HK-2 (cell line): Measurements from ENCODE around the gene AQP5.

Source experiments
- DNase-seq: peaks from one replicate; pipeline ENCODE4 v3.0.0-alpha.2; 2018; ENCODE audit not compliant: unreplicated experiment

The AQP5 gene

DNA sequence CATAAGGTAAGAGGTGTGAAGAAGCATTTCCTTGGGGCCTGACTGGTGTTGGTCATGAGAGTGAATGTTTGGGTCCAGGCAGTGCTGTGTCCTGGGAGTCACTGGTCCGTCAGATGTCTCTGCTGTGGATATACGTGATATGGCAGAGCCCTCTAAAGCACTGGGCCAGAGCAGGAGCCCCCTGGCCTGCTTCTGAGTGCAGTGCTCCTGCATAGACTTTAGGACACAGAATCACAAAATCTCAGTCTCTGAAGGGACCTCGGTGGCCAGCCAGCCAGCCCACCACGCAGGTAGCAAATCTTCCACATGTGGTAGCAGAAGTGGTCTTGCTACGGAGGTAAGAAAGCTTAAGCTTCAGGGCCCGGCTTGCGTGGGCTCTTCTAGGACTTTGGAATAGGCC lies 29.6 kb upstream of the AQP5 start:
- no peak for DNase-seq

DNA sequence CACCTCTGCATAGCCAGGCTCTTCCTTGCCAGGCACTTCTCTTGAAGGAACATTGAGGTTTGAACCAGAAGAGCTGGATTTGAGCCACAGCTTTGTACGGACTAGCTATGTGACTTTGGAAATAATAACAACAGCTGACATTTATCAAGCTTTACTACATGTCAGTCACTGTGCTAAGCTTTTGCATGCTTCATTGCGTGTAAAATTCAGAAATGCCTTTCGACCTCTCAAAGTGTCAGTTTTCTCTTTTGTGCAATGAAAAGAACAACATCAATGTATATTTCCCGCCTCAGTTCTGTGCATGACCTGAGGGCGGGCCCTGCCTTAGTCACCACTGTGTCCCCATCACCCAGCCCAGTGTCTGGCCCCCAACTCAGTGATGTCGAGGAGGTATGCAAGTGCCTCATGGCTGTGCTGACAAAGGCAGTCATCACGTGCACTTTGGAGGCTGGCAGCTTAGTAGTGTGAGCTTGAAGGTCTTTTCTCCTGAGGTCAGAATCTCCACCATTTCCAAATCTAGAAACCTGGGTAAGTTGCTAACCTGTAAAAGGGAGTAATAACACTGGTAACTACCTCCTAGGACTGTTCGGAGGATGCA lies 29.0 kb upstream of the AQP5 start:
- DNase-seq: no peak

GRCh38 chr12:49933796-49934195 lies 27.9 kb upstream of the AQP5 start:
- DNase-seq: no peak

DNA sequence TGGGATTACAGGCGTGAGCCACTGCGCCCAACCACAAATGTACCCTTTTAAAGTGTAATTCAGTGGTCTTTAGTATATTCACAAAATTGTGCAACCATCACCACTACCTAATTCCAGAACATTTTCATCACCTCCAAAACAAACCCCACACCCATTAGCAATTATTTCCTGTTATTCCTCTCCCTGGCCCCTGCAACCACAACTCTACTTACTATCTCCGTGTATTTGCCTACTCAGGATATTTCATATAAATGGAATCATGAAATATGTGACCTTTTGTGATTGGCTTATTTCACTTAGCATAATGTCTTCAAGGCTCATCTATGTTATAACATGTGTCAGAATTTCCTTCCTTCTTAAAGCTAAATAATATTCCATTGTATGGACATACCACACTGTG lies 27.2 kb upstream of the AQP5 start:
- DNase-seq: no peak

DNA sequence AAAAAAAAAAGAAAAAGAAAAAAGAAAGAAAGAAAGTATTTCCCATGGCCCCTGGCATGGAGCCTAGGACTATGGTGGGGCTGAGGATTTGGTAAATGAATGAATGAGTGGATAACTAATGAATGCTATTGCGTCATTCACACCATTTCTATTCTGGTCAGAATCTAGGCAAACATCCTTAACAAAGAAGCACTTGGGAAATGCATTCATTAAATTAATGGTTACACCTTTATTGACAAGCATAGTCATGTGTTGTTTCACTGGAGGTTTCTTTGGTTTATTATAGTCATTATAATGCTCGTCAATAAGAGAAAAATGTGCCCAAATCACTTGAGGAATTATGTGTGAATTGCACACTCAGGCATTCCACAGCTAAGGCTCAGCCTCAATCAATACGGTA lies 24.7 kb upstream of the AQP5 start:
- DNase-seq: no peak

GRCh38 chr12:49937639-49938300 lies 23.9 kb upstream of the AQP5 start:
- DNase-seq: no peak

DNA sequence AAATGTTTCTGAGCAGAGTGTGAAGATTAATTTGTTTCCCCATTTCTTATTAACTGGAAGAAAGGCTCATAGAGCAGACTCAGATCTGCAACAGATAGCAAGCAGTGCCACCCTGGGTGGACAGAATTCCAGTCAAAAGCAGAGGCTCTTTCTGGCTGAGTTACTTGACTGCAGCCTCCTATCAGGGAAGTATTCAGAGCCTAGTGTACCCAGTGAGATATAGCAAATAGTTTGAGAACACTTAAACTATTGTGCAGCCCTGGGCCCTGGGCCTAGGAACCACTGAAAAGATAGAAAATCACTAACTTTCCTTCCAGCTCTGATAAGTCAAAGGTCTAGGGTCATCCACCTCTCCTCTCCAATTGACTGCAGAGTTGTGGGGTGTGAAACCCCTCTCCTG lies 22.4 kb upstream of the AQP5 start:
- DNase-seq: no peak

- no peak for DNase-seq
These were observed 22.0 kb upstream of the AQP5 start for GRCh38 chr12:49939707-49940106.

DNA sequence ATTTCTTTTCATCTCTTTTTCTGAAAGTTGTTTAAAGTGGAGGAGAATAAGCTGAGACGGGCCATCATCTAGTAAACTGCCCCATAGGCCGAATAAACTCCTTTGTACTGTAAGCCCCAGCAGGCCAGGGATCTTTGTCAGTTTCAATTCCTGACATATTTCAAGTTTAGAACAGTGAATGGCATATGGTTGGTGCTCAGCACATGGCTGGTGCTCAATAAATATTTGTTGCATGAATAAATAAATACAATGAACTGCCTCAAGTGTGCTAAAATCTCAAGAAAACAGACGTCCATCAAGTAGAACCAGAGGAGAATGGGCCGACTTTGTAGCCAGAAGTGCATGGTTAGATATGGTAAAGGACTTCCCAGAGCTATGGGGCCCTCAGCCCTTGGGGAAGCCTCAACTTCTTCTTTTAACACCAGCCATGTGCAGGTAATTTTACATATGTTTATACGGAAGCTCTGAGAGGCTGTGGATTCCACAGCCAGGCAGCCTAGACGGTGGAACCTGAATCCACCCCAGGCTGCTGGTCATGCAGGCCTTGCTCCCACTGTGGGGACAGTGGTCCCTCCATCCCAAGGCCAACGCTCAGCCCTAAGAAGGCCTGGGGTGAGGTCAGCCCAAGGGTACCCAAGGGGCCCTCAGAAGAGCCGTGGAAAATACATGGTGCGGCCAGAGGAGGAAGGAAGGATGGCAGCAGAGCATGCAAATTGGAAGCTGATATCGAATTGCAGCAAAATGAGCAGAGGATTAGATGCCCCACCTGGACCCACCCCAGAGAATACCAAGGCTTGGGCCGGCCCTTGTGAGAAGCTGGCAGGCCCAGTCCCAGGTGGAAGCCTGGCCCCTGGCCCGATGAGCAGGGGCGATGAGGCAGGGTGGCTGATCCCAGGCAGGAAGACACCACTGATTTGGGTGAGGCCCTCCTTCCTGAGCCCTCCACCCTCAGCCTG lies 19.8 kb upstream of the AQP5 start:
- no peak for DNase-seq

- no peak for DNase-seq
These were observed 19.2 kb upstream of the AQP5 start for GRCh38 chr12:49942512-49942893.

- DNase-seq: no peak
These were observed 18.6 kb upstream of the AQP5 start for GRCh38 chr12:49942921-49943624.

GRCh38 chr12:49943625-49943960 lies 18.1 kb upstream of the AQP5 start:
- DNase-seq: no peak

GRCh38 chr12:49944046-49944445 lies 17.6 kb upstream of the AQP5 start:
- DNase-seq: no peak

DNA sequence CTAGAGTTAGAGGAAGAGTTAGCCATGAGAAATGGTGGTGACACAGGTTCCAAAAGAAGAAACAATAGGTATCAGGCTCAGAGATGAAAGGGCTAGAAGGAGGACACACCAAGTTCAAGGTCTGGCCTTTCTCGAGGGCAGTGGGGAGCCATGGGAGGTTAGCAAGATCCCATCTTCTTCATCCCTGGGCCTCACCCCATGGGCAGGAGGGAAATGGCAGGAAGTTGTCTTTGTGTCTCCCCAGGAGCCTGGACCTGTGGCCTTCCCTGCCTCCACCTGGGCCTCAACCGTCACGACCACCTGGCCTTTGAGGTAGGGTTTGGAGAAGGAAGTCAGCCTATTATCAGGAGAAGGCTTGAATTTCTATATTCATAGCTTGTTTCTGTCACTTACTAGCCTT lies 17.0 kb upstream of the AQP5 start:
- no peak for DNase-seq

- peak; percentile 85 for DNase-seq
These were observed 16.1 kb upstream of the AQP5 start for GRCh38 chr12:49945394-49946080.

- DNase-seq: no peak
These were observed 15.6 kb upstream of the AQP5 start for GRCh38 chr12:49946086-49946485.

- no peak for DNase-seq
These were observed 15.2 kb upstream of the AQP5 start for GRCh38 chr12:49946497-49946896.

GRCh38 chr12:49947593-49948226 lies 14.0 kb upstream of the AQP5 start:
- DNase-seq: no peak

- no peak for DNase-seq
These were observed 12.5 kb upstream of the AQP5 start for GRCh38 chr12:49948866-49949845.

GRCh38 chr12:49949866-49950265 lies 11.8 kb upstream of the AQP5 start:
- DNase-seq: no peak
